Hepatocyte (in vitro differentiated cells): Measurements from ENCODE around the gene URI1.

Experiments used
- CTCF ChIP-seq: fragments of 200-600 bp; sonication (generic); IDR thresholded peaks from 2 replicates; pipeline ENCODE4 v1.5.1; 2016; ENCODE audit warnings: antibody characterized with exemption, mild to moderate bottlenecking; ENCODE audit not compliant: poor library complexity
- EZH2 ChIP-seq: fragments of 200-600 bp; sonication (generic); IDR thresholded peaks from 2 replicates; pipeline ENCODE4 v1.6.1; 2016; ENCODE audit warnings: antibody characterized with exemption, mild to moderate bottlenecking, borderline replicate concordance
- EZH2phosphoT487 ChIP-seq: fragments of 200-600 bp; sonication (generic); IDR thresholded peaks from one replicate; pipeline ENCODE4 v1.6.1; 2018; ENCODE audit warnings: antibody characterized with exemption, mild to moderate bottlenecking, low read depth, moderate library complexity; ENCODE audit not compliant: unreplicated experiment, severe bottlenecking

GRCh38 chr19:29922972-29923371 lies 19.1 kb upstream of the URI1 start:
- TF ChIP-seq CTCF (no peak), EZH2 (no peak), EZH2phosphoT487 (no peak)
